NCI-H345 treated with DMSO at 0.1 percent for 48 hours (cell line): Measurements from ENCODE around the gene SRRD.

Experiments
- DNase-seq: peaks from one replicate; lab custom pipeline; 2025; ENCODE audit not compliant: unreplicated experiment; lab: John Stamatoyannopoulos, UW

The SRRD gene

GRCh38 chr22:26453216-26453615 is 30.5 kb upstream of the SRRD start:
- no peak for DNase-seq

GRCh38 chr22:26453812-26454500 is 29.7 kb upstream of the SRRD start:
- no peak for DNase-seq

- no peak for DNase-seq
These were observed 25.9 kb upstream of the SRRD start for GRCh38 chr22:26457661-26458272.

- DNase-seq: no peak
These were observed 23.5 kb upstream of the SRRD start for GRCh38 chr22:26460202-26460601.

GRCh38 chr22:26461188-26461810 is 22.4 kb upstream of the SRRD start:
- DNase-seq: no peak

- no peak for DNase-seq
These were observed 21.6 kb upstream of the SRRD start for GRCh38 chr22:26462051-26462450.

- DNase-seq: no peak
These were observed 21.0 kb upstream of the SRRD start for GRCh38 chr22:26462641-26463040.

- no peak for DNase-seq
These were observed 20.5 kb upstream of the SRRD start for GRCh38 chr22:26463101-26463661.

GRCh38 chr22:26463688-26464087 is 20.0 kb upstream of the SRRD start:
- no peak for DNase-seq

- no peak for DNase-seq
These were observed 19.4 kb upstream of the SRRD start for GRCh38 chr22:26464312-26464711.

GRCh38 chr22:26466196-26466595 is 17.5 kb upstream of the SRRD start:
- DNase-seq: no peak

GRCh38 chr22:26470807-26471206 is 12.9 kb upstream of the SRRD start:
- DNase-seq: no peak

- no peak for DNase-seq
These were observed 12.2 kb upstream of the SRRD start for GRCh38 chr22:26471522-26471921.

GRCh38 chr22:26474682-26475081 is 9.0 kb upstream of the SRRD start:
- DNase-seq: no peak

- DNase-seq: no peak
These were observed 6.9 kb upstream of the SRRD start for GRCh38 chr22:26476705-26477340.

- DNase-seq: no peak
These were observed 6.3 kb upstream of the SRRD start for GRCh38 chr22:26477341-26477731.

- no peak for DNase-seq
These were observed 4.5 kb upstream of the SRRD start for GRCh38 chr22:26479043-26479791.

GRCh38 chr22:26479792-26480610 is 3.7 kb upstream of the SRRD start:
- no peak for DNase-seq

GRCh38 chr22:26480611-26480932 is 3.1 kb upstream of the SRRD start:
- DNase-seq: no peak

GRCh38 chr22:26481112-26481693 is 2.5 kb upstream of the SRRD start:
- DNase-seq: no peak
